Fibroblast of skin of scalp (primary cell): ENCODE results near the gene ANK3.

Experiments
- DNase-seq: peaks from one replicate; pipeline ENCODE4 v3.0.0-alpha.2; 2013

Gene ANK3

DNA sequence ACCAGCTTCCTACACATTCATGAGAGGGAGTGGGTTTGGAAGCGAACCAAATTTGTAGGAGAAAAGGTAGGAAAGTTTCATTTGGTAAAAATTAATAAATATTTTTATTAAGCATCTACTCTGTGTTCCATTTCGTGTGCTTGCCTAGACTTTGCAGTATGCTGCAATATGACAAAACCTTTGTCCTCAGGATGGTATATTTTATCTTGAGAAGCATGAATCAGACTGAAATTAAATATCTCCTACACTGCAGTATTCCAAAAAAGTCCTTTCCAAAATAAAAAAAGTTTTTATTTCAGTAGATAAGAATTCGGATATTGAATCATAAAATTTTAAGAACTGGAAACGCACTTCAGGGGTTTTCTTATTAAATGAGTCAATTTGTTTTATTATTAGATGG is 47.7 kb downstream of the ANK3 start:
- no peak for DNase-seq

DNA sequence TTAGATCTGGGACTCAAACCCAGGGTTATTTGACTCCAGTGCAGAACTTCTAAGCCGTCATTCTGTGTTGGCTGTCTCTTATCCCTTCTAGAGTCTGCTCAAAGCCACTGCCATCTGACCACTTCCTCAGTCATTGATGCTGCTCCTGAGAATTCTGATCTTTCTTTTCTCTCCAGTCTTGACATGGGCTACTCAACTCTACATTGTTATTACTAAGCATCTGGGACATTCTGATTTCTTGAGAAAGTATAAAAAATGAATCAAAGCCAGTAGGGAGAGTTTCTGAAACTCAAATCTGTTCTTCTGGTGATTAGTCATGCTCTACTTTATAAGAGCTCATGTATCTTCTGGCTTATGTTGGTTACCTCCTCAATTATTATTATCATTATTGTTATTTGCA is 48.7 kb downstream of the ANK3 start:
- DNase-seq = no peak

DNA sequence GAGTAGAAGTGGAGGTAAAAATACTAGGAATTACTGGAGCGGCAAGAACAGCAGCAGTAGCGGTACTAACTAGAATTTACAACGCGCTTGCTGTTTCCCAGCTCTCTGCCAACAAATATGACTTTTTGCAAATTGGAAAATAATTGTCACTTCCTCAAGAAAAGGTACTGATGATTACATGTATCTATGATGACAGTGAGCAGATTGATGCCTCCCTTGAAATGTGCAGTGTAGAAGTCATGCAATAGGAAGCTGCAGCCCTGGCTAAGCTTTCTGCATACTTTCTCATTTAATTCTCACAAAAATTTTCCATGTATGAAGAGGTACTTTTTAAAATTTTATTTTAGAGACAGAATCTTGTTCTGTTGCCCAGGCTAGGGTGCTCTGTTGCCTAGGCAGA is 49.9 kb downstream of the ANK3 start:
- DNase-seq = no peak

DNA sequence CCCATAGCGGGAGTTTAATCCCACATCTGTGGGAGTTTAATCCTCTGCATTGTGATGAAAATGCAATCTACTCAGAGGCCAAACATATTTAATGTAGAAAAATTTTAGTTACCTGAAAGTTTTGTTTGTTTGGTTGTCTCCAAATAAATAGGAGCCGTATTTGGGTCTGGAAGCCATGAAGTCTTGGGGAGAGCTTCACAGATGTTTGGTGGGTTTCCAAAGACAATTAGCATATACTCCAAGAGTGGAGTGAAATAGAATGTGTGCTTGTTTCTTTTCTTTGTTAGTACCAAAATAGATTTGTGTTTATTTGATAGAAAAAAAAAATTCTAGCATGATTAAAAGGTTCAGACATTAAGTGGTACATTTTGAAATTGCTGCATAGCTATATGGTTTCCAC is 50.9 kb downstream of the ANK3 start:
- DNase-seq = no peak

DNA sequence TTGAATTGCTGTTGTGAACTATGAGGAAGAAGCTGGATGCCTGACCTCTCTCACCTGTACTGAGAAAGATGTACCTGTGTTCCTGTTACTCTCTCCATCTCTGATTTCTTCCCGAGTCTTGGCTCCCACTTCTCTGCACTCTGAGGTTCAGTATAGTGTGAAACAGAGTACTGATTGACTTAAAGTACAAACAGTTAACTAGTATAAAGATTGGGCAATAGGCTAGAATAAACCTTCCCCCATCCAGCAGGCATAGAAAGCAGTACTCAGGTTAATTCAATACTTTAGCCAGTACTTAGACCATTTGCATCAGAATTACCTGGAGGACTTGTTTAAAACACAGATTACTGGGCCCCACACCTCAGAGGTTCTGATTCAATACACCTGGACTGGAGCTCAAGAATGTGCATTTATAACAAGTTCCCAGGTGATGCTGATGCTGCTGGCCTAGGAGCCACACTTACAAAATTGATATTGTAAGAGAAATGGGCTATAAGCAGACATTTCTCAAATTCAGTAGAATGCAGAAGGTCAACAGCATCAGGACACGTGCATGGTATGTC is 51.6 kb downstream of the ANK3 start:
- no peak for DNase-seq

DNA sequence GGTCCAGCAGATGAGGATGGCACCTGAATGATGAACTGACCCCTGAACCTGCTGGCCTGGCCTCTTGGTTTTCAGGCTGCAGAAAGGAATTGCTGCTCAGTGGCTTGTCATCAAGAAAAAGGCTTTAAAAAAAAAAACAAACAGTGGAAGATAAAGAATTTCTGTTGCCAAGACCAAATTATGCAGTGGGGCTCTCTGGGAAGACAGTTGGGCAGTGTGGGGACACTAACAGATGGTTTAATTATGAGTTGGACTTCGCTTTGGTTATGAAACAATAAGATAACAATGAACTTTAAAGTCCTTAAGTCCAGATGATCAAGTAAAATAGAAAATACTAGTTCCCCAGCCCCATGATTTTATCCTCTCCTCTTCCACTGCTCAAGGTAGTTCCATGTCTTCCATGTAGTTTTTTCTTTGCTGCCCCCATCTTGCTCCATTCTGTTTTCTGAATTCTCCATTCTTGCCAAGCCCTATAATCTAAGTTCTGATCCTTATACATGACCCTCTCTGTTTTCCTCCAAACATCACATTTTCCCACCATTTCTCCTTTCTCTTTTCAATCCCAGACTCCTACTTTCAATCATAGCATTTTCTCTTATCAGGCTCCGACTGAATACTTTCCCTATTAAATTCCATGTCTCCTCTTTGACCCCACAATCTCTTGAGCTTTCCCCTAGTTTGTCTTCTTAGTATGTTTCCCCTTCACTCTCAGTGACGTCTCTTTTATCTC is 52.6 kb downstream of the ANK3 start:
- DNase-seq = no peak

DNA sequence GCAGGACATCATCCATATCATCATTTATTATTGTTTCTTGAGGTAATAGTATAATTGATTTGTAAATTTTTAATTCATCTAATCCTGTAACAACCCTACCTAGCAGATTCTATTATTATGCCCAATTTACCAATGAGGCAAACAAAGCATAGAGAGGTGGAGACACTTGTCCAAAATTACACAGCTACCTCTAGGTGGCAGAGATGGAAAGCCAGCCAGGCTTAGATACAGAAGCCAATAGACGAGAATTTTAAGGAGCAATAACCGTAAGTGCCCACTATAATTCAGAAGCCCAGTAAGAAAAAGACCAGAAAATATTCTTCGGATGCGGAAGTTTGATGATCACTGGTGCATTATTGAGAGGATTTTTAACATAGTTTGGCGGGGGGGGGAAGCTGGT is 54.0 kb downstream of the ANK3 start:
- no peak for DNase-seq

DNA sequence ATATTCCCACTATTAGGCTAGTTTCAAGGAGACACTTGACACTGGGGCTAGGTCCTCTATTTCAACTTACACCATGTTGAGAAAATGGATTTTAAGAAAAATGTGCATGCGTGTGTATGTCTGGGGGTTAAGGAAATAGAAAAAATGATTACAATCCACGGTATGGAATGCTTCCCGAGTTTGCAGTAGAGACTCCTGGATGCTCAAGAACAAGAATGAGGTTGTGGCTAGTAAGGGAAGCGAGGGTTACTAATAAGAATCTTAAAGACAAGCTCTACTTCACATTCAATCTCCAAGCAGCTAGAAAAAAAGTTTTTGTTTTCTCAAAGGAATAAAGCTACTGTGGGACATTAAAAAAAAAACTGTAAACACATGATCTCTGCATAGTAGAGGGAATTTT is 54.7 kb downstream of the ANK3 start:
- peak; percentile 90 for DNase-seq

DNA sequence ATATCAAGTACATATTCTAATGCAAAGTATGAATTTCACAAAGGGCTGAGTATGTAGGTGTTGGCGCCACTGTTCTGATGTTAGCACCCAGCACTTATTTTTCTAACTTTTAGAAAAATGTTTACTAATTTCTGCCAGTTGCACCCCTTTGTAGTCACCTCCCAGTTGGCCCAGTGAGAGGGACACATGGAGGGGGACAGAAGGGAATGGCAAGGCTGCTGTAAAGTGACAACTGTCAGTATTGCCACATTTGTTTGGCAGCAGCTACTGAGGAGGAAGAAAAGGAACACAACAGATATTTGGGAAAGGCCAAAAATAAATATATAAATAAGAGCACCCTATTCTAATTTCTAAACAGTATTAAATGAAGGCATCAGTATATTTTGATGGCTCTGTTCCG is 57.3 kb downstream of the ANK3 start:
- no peak for DNase-seq

DNA sequence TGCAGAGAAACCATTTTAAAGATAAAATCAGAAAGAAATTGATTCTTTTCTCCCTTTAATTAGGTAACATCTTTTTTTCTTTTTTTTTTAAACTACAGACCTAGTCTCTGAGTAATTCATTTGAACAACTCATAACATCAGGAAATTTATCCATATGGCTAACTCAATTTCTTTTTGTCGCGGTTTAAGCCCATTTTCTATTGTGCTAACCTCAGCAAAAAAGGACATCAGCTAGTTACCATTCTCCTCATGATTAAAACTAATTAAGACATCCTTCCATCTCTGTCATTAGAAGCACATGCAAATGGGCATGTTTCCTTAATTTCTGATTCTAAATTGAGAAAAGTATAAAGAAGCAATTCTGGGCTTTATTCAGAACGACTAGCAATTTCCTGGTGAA is 57.8 kb downstream of the ANK3 start:
- DNase-seq = no peak

DNA sequence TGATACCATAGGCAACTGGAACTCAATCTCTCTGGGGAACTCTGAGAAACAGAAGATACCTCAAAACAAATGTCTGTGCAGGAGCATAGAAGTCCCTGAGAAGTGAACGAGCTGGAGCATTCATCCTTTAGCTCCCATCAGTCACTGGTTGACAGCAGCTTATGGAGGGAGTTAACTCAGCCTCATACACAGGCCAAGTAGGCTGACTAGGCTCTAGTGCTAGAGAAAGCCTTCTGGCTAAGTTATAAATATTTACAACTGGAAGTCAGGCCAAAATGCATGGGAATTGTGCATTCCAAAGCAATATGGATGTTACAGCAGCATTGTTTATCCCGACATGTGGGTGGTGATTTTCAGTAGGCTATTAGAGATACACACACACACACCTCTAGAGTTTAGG is 66.5 kb downstream of the ANK3 start:
- no peak for DNase-seq

DNA sequence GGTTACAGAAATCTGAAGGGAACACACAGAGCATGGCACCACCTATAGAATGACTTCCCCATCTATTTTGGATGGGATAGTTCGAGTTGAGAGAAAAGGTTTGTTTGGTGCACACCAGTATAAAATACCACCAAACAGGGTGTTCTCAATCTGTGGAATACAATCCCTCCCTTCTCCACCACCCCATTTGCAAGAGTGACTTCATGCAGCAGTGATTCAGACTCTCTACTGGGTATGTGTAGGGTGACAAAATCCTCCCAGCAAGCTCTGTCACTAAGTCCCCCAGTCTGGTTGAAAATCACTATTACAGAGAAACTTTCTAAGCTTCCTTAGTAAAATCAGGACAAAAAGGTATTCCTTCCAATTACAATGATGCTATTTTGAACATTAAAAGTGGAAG is 69.0 kb downstream of the ANK3 start:
- DNase-seq = no peak

DNA sequence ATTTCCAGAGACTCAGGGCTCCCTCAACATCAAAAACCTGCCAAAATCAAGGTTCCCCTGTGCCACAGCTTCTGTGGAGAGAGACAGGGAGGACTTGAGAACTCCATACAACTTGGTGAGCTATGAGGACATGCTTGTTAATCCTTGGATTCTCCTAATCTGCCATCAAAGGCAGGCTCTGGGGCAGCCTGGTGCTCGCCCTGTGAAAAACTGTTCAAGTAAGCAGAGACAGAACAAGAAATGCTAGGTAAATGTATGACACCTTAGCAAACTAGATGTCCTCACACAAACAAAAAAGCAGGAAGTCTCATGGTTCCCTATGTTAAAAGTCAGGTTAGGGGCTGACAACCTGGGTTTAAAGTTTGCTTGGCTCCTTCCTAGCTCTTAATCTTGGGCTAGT is 73.6 kb downstream of the ANK3 start:
- DNase-seq = no peak

DNA sequence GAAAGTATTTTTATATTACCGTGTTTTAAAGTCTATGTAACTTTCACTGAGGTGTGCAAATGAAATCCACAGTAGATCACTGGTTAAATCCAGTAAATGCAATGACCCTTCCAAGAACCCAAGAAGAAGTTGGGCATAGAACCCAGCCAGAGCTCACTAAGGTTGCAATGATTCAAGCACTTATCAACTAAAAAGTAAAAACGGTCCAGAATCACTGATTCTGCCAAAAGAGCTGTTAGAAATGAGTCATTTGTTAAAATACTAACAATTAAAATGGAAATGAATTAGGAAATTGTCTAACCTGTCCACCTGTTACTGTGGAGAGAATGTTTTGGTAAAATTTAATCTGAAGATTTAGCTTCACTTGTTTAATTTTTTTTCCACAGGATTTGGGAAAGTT is 74.4 kb downstream of the ANK3 start:
- DNase-seq = no peak

DNA sequence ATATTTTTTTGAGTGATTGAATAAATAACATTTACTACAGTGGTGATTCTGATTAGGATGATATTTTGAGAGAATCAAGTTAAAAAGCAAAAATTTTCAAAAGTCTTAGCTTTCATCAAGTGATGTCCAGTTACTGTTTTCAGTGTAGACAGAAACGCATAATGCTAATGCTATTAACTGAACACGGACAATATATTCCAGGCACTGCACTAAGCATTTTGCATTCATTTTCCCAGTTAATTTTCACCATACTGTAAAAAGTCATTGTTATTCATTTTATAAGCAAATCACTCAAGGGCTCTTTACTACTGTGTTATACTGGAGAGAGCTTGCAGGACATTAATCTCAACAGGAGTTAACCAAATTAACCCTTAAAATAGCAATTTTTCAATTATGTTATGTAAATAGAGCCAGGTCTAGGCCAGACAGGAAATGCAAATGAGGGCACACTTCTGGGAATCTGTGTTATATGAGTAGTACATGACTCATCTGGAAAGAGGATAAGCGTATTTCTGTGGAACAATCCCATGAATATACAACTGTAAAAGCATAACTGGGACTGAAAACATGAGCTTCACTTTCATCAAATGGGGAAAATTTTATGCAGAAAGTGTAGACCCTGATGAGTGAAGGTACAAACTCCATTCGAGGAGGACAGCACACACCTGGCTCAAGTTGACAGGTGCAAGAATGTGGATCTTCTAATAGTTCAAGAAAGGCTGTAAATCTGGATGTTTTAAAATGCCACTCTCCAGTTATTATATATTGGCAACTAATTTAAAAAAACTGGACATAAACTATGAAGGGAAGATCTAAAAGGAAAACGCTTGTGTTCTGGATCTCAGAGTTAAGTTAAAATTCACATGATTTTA is 75.4 kb downstream of the ANK3 start:
- peak; percentile 66 for DNase-seq

DNA sequence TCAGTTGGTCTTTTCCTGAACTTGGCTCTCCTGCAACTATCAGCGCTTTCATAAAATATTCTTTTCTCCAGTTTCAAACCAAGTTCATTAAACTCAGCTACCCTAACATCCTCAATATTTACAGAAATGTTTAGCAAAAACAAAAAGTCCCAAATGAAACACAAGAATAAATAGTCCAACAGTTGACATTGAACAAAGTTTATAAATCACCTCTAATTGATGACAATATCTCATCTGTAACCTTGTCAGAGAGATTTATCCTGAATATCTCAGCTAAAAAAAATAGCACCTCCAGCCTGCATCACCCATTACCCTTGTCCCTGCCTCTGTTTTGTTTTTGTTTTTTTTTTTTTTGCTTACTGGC is 76.1 kb downstream of the ANK3 start:
- DNase-seq = no peak

DNA sequence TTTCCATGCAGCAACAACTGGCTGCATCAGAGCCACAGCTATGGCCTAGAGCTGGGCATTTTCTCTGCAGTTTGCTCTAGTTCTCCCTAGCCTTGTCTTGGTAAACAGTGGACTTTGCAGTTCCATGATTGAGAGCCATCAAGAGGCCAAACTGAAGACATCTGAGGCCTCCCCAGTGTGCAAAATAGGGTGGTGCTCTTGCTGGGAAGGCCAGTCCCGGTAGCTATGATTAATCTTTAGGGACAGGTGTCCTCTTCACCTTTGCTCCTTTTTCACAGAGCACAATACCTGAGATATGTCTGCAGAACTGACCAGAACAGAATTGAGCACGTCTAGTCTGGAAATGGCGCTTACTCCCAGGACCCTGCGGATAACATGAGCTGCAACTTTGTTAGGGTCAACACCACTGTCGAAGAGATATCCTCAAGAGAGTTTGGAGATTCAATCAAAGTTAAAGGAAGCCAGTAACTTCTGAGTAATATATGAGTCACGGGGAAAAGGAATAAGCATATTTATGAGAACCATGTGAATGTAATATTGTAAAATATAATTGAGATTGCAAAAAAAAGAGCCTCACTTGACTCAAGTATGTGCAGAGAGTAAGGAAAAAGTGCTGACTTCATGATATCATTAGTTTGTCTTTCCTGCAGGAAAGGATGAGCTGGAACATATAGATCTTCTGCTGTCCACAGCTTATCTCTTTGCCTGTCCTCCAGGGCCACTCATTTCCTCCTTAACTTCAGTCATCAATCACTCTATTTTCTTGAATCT is 76.7 kb downstream of the ANK3 start:
- DNase-seq = peak; percentile 77

DNA sequence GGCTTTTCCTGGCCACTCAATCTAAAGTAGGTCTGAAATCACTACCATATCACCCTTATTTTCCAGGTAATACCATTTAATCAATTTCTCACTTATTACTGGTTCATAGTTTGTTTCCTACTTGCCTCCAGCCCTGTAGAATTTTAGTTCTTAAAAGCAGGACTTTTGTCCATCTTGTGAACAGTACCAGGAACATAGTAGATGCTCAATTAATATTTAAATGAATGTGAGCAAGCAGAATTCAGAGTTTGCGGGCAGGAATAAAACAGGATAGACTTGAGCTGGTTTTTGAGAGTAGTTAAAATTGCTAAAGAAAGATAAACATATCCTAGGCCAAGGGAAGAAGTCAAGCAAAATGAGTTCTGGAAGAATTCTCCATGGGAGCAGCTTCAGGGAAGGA is 77.9 kb downstream of the ANK3 start:
- no peak for DNase-seq

DNA sequence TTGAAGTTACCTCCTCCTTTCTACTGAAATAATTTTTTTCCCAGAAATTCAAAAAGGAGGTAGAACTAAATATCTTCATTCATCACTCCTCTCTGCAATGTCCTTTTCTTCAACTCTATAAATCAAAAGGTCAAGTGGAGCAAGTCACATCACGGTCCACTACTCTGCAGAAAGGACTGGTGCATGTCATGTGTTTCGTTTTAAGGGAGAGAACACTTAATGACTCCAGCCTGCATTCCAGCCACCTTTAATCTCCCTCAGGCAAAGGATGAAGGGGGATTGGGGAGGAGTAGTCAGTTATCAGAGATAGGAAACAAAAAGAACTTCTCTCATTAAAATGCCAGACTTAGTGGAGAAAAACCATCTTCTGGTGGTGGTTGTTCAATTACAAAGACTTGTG is 78.9 kb downstream of the ANK3 start:
- no peak for DNase-seq

DNA sequence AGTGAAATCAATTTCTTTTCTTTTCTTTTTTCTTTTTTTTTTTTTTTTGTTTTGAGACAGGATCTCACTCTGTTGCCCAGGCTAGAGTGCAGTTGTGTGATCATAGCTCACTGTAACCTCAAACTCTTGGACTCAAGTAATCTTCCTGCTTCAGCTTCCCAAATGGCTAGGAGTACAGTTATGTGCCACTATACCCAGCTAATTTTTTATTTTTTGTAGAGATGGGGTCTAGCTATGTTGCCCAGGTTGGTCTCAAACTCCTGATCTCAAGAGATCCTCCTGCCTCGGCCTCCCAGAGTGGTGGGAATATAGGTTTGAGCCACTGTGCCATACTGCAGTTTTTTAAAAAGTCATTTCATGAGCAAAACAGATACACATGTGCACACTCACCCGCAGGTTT is 79.8 kb downstream of the ANK3 start:
- no peak for DNase-seq

DNA sequence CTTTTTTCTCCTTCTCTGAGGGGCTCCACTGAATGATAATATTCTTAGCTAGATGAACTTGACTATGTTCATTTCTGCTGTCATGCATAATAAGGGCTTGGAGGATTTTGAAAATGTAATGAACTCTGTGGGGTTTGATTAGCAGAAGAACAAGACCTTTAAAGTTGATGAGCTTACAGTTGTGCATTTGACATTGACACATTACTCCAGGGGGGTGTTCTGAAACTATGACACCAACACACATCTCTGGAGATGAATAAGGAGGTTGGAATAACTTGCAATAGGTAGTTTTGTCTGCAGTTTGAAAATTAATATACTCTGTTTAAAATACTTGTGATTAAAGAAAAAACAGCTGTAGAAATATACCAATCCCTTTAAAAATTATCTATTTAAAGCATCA is 80.3 kb downstream of the ANK3 start:
- no peak for DNase-seq

DNA sequence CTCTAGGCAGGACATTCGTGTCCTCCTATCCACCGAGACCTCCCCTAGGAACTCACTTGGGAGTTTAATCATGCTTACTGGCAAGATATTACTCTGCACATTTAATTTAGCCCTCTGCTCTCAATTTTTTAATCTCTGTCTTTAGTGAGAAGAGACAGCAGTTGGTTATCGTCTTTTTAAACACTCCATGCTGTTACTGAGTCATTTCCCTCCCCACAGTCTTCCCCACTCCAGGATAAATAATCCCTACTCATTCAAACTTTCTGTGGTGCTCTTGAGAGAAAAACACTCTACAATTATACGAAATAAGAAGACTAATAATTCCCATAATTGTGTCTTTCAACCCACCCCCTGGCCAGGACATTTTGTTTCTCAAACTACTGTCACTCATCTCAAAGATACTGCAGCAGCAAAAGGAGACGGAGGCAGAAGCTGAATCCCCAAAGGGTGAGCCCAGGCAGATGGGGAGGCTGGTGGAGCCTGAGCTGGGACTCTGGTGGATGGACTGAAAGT is 84.2 kb downstream of the ANK3 start:
- DNase-seq = peak; percentile 64

DNA sequence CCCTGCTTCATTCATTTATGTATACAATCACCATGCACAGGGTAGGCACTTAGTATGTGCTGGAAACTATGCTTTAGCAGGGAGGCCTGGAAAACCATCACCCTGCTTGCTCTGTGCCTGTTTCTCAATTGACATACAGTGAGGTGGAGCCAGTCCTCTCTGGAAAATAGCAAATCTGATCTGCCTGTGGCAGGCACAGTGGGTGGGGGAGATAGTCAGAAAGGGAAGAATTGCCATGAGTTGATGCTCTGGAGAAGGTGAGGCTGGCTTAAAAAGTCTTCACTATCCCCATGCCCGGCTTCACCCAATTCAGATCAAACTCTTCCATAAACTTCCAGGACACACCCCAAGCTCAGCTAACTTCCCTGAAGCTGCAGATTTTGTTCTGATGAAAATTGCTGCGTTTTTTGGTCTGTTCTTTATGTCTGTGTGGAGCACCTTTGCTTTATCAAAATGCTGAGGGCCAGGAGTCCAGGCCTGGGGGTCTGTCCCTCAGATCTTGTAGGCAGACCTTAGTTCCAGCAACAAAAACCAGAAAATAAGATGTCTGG is 84.8 kb downstream of the ANK3 start:
- no peak for DNase-seq
